22Rv1 (cell line): ENCODE measurements around the gene MYCBP2.

Experiments
- ZFX ChIP-seq: fragments of 450-650 bp; IDR thresholded peaks from 2 replicates; pipeline ENCODE4 v1.6.1; 2017; ENCODE audit warnings: antibody characterized with exemption, borderline replicate concordance
- TF ChIP-seq, protein P1 (sequence below): fragments of 450-650 bp; IDR thresholded peaks from 2 replicates; pipeline ENCODE4 v1.5.1; 2017; ENCODE audit warnings: mild to moderate bottlenecking

DNA sequence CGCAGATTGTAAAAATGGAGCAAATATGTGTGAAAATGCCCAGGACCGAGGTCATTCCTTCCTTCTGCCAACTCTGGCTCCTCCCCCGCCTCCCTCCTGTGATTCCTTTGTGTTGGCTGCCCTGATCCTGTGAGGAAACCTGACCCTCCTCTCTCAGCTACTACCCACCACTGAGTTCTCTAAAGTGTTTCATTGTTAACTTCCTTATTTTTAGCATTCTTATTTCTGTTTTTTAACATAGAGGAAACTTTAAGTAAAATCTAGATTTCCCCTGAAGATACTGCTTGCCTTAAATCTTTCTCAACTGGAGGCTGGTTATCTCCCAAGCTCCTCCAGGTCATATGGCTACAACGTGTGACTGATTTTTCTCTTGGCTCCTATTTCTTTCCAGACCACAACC lies 278.2 kb downstream of the MYCBP2 start:
- TF ChIP-seq, protein P1, sequence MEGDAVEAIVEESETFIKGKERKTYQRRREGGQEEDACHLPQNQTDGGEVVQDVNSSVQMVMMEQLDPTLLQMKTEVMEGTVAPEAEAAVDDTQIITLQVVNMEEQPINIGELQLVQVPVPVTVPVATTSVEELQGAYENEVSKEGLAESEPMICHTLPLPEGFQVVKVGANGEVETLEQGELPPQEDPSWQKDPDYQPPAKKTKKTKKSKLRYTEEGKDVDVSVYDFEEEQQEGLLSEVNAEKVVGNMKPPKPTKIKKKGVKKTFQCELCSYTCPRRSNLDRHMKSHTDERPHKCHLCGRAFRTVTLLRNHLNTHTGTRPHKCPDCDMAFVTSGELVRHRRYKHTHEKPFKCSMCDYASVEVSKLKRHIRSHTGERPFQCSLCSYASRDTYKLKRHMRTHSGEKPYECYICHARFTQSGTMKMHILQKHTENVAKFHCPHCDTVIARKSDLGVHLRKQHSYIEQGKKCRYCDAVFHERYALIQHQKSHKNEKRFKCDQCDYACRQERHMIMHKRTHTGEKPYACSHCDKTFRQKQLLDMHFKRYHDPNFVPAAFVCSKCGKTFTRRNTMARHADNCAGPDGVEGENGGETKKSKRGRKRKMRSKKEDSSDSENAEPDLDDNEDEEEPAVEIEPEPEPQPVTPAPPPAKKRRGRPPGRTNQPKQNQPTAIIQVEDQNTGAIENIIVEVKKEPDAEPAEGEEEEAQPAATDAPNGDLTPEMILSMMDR = no peak
- TF ChIP-seq ZFX = no peak
